ENCODE data around the gene SLX4IP.

Gene SLX4IP

DNA sequence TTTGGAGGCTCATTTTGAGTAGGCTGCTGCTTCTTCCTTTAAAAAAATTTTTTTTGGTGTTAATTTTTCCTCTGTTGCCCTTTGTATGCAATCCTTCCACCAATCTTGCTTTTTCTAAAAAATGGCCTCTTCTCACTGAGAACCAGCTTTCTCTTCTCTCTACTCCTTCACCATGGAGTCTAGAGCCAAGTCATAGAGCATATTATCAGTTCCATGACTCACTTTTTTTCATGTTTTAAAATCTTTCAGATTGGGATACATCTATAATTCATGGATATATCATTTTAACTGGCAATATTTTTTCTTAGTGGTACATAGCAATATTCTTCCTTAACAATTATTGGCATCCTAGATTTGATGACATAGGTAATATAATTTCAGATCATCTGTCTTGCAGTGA is 62.7 kb downstream of the SLX4IP start:
- no peak for DNase-seq (ENCODE audit: low read depth)

DNA sequence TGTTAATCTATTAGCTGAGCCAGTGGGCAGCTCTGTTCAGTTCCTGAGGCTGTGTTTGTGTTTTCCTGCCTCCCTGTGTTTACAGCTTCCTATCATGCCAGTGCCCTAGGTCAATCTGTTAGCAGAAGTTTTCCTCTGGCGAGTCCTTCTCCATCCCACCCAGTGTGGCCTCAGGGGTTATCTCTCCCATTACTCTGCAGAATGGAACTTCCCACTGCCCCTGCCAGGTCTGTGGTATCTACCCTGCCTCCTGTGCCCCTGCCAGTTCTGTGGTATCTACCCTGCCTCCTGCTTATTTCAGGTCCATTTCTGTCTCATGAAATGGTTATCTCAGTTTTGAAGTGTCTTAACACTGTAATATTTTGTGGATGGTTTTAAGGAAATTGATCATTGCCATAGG is 63.1 kb downstream of the SLX4IP start:
- DNase-seq (ENCODE audit: low read depth): no peak

DNA sequence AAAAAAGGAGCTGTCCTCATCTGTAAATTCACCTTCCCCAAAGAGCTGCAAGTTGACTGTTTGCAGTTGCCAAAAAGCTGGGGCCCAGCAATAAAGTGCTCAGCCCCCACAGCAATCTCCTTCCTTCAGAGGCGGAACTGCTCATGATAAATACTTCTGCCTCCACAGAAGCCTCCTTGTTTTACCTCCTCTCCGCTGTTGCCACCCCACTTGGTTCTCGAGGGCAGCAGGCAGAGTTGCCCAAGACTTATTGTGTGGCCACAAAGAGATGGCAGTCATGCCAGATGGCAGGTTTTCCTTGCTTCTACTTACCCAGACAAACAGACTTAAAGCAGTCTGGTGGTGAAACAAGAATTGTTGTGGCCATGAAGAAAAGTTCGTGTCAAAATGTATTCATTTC is 66.3 kb downstream of the SLX4IP start:
- no peak for DNase-seq (ENCODE audit: low read depth)

DNA sequence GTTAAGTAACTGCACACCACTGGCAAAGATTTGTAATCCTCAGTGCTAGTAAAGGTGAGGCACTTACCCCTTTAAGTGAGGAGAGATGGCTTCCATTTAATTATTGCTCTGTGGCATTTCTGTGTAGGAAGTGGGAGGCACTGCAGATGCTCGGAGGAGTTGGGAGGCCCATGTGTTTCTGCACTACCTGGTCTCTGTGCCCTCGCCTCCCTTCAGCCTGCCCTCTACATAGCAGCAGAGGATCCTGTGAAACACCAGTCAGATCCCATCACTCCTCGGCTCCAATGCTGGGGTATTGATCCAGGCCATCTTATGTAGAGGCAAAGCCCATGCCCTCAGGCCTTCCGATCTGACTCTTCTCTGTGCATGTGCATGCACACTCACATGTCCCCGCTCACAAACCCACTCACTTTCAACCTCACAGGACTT is 67.0 kb downstream of the SLX4IP start:
- DNase-seq (ENCODE audit: low read depth): no peak

DNA sequence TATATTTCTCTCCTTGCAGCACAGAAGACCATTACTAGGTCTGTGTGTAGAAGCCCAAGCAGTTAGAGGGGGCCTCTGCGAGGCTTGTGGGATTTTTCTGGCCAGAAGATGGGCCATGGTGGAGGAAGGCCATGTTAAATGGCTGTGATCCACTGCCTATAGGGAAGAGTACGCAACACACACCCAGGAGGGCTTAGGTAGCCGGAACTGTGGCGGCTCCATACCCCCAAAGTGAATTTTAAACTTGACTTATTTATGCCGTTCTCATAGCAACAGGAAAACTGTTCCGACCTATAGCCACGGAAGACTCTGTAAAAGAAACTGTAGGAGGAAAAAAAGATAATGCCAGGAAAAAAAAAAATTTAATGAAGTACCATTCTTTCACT is 69.5 kb downstream of the SLX4IP start:
- no peak for DNase-seq (ENCODE audit: low read depth)

DNA sequence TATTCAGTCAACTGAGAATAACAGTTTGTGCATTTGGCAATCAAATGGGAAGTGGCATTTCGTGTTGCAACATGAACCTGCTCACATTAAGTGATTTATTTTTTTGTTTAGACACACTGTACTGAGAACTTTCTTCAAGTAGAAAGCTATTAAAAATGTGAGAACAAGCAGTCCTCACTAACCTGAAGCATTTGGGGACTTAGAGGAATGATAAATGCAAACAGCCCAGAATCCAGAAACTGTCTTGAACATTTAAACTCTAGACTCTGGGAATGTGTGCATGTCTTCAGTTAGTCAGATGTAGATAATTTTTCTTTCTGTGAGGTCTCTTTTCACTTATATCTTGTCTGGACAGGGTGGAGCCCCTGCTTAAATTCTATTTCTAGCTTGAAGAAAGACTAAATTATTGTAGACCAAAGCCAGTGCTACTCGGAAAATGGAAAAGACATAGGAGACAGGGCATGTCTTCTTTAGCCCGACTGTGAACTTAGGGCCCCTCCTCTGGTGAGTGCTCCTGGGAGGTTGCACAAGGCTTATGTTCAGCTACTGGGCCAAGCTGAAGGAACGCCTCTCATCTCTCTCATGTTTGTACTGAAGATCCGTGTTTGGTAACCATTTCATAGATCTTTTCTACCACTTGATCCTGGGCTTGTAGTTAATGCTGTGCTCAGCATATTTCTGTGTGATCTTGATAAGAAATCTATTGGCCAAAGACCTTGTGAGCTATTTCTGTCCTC is 70.1 kb downstream of the SLX4IP start:
- DNase-seq (ENCODE audit: low read depth): no peak

DNA sequence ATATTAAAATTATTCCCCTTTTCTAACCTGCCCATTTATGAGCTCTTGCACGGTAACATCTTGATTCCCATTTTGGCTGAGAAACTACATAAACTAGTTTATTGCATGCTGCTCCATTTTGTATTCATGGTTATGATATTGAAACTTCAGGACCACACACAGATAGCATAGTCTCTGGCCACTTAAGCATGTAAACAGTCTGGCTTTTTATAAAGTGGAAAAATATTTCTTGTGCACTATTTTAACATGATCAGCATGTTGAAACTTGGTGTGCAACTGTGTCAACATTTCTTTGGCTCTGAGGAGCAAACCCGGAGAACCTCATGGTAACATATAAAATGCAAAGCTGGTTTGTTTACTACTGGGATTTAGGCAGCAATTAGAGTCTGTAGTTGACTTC is 70.7 kb downstream of the SLX4IP start:
- no peak for DNase-seq (ENCODE audit: low read depth)

DNA sequence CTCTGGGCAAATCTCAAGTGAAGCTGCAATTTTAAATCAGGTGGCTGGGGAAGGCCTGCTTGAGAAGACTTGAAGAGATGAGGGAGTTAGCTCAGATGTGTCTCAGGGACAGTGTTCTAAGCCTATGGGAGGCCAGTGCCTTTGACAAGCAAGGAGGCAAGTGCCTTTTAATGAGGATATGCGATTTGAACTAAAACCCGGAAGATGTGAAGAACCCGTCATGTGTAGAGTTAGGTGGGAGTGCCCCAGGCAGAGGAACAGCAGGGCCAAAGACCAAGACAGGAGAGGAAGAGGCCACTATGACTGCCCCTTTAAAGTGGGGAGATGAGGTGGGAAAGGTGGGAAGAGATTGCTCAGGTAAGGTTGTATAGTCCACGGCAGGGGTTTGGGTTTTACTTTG is 71.9 kb downstream of the SLX4IP start:
- DNase-seq (ENCODE audit: low read depth): no peak

DNA sequence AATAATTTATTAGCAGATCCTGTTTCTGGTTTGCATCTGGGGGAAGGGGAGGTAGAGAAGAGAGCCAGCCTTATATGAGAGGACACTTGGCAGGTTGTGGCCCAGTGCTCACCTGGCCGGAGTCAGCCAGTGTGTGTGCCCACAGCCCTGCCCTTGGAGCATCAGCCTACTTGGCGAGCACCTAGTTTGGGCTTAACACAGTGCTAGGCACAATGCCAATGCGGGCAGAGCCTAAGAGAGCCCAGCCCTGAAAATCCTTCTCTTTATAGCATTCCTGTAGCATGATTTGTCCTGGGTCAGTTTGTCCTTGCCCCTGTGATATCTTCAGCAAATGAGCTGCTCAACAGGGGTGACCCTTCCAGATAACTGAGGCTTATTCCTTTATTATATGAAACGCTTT is 73.0 kb downstream of the SLX4IP start:
- no peak for DNase-seq (ENCODE audit: low read depth)

DNA sequence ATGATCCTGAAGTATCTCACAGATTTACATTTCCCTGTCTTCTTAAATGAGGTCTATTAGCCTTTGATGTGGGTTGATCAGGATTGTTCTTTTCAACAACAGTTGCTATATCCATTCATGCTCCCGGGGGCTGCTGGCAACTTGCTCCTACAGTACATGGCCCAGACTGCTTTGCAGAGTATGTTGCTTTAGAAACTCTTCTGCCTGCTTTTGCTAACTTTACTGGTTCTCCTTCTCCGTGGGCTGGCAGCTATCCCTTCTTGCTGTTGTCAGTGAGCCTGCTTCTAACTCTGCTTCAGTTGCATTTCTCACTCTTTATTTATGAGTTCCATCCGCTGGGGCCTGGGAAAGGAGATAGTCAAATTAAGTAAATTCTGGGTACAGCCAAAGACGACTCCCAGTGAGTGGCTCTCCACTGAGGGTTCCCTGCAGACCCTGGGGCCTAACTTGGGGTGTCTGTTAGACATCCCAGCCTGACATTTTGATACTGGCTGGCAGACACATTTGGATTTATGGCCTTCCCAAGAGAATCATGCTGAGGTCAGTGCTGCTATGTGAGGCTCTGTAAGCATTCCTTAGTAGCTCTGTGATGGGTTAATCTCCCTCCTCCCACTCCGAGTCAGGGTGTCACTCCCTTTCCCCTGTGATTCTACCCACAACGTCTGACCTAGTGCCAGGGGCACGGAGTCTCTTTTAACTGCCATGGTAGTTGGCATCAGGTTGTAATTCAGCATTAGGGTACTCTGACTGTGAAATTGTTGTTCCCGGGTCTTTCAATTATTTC is 73.6 kb downstream of the SLX4IP start:
- no peak for DNase-seq (ENCODE audit: low read depth)

DNA sequence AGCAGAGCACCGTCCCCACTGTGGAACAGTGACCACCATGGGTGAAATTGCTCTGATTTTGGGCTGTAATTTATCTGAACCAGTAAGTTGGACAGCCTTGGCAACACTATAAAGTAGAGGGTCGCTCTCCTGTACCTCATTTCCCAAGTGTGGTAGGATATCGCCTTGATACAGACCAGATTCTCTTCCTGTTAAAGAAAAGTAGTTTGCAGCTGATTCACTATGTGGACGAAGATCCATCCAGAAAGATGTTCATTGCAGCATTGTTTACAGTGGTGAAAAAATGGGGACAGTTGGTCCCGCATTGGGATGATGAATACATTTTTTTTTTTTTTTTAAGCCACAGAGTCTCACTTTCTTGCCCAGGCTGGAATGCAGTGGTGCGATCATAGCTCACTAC is 74.3 kb downstream of the SLX4IP start:
- no peak for DNase-seq (ENCODE audit: low read depth)

DNA sequence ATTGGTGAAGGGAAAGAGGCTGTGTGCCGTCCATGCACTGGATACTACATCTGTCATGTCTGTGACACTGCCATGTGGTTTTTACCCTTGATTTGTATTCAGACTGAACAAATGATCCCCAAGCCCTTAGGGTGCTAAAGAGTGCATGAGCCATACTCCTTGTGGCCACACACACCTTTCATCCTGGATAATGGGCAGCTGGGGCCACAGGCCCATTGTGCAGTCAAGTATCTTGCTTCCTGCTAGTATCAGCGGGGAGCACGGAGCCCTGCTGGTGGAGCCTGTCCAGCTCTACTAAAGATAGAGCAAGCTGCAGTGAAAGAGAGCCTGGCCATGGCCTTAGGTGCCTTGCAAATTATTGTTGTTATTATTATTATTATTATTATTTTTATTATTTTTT is 75.1 kb downstream of the SLX4IP start:
- no peak for DNase-seq (ENCODE audit: low read depth)

DNA sequence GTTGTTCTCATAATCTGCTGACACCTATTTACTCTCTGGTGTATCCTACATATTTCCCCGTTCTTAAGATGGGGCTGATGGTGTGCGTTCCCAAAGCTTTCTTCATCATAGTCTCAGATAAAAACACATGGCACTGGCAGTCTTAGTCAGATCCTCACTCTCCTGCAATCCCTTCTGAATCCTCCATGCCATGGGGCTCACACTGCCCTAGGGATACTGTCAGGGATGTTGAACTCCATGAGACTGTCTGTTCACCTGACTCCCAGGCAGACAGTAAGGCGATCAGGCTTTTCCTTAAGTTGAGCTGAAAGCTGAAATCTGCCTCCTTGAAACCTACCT is 76.0 kb downstream of the SLX4IP start:
- no peak for DNase-seq (ENCODE audit: low read depth)

DNA sequence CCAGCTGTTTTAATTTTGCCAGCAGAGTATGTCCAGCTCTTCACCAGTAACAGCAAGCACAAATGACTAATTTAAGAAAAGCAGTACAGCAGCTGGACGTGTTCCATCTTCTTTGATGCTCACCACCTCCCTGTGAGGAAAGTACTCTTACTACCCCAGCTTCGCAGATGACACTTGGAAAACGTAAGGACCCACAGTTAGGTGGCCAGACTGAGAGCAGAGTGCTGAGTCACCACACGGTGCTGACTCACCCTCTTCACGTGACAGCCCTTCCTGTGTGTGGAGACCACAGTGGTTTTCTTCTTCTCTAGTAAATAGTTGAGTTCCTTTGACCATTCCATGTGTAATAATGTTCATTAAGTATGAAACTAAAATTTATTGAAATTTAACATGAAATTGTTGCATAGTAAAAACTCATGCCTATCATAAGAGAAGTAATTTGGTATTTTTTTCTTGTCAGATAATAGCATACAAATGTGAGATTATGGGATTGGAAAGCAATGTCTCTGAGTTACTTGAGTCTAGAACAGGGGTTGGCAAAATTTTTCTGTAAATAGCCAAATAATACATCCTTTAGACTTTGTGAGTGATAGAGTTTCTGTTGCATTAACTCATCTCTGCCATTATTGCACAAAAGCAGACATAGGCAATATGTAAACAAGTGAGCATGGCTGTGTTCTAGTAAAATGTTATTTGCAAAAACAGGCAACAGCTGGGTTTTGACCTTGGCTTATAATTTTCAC is 76.6 kb downstream of the SLX4IP start:
- DNase-seq (ENCODE audit: low read depth): peak; percentile 41

DNA sequence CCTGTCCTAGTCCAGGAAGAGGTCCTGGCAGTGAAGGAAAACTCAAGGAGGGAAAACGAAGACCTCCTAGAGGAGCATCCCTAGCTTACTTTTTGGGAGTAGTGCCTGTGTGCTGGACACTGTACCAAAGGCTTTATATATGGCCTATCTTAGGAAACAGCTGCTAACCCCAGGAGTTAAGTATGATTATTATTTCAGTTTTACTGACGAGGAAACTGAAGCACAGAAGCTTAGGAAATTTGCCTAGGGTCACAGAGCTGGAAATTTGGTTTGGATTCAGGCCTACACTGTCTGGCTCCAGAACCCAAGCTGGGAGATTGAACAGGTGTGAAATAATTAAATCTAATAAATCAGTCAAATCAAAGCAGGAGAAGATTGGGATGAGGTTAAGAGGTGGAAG is 78.0 kb downstream of the SLX4IP start:
- no peak for DNase-seq (ENCODE audit: low read depth)

DNA sequence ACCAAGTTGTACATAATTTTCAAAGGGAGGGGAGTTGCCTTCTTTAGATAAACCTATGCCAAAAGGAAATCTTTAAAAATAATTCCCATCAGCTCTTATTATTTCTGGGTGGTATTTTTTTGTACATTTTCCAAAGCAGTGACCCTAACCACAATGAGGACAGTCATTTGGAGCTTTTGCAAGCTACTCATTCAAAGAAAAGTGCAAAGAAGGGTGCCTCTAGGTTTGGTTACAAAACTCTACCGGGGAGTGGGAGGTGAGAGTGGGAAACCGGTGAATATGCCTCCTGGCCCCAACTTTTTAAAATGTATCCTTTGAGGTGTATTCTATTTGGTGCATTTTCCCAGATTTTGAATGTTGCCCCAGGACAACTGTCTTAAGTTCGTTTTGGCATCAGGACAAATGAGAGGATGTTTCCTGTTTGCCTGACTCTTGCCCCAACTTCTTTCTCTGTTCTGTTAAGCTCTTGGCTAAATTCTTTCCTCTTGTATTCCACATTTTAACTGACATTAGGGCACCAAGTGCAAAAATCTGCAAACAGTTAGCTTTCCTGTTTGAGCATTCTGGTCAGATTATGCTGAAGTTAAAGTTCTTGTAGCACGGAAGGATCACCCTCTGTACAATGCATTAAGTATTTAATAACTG is 78.9 kb downstream of the SLX4IP start:
- DNase-seq (ENCODE audit: low read depth): no peak

DNA sequence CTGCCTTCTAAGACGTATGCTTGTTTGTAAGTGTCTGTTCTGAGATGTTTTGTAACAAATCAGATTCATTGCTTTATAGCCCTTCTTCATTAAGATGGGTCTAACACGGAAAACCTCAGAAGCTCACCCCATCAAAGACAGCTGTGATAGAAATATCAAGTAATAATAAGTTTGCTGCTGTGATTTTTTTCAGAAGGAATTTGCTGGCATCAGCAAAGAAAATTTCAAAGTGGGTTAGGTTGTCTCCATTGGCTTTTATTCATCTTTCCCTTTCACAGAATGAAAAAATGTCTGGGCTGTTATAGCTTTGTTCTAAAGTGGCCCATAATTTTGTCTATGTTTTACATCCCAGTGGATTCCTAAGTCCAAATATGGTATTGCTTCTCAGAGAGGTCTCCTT is 81.4 kb downstream of the SLX4IP start:
- DNase-seq (ENCODE audit: low read depth): no peak

DNA sequence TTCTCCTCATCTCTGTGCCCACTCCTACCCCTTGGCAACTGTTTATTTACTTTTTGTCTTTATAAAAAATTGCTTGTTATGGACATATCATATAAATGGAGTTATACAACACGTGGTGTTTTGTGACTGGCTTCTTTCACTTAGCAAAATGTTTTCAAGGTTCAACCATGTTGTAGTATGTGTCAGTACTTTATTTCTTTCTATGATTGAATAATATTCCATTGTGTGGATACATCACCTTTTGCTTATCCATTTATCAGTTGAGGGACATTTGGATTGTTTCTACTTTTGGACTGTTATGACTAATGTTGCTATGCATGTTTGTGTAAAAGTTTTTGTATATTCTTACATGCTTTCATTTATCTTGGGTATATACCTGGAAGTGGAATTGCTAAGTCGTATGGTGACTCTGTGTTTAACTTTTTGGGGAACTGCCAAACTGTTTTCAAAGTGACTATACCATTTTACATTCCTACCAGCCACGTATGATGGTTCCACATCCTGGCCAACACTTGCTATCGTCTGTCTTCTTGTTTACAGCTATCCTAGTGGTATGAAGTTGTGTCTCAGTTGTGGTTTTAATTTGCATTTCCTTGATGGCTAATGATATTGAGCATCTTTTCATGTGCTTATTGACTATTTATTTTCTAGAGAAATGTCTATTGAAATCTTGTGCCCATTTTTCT is 84.4 kb downstream of the SLX4IP start:
- no peak for DNase-seq (ENCODE audit: low read depth)

DNA sequence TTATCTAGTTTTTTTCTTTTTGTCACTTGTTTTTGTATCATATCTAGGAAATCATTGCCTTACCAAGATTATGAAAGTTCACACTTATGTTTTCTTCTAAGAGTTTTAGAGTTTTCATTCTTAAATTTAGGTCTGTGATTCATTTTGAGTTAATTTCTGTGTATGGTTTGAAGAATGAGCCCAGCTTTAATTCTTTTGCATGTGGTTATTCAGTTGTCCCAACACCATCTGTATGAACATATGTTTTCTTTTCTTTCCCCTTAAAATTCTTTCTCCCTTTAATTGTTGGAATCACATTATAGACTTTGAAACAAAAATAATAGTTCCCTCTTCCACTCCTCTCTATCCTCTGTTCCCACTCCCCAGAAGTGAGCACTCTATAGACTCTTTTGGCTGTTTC is 85.4 kb downstream of the SLX4IP start:
- no peak for DNase-seq (ENCODE audit: low read depth)

DNA sequence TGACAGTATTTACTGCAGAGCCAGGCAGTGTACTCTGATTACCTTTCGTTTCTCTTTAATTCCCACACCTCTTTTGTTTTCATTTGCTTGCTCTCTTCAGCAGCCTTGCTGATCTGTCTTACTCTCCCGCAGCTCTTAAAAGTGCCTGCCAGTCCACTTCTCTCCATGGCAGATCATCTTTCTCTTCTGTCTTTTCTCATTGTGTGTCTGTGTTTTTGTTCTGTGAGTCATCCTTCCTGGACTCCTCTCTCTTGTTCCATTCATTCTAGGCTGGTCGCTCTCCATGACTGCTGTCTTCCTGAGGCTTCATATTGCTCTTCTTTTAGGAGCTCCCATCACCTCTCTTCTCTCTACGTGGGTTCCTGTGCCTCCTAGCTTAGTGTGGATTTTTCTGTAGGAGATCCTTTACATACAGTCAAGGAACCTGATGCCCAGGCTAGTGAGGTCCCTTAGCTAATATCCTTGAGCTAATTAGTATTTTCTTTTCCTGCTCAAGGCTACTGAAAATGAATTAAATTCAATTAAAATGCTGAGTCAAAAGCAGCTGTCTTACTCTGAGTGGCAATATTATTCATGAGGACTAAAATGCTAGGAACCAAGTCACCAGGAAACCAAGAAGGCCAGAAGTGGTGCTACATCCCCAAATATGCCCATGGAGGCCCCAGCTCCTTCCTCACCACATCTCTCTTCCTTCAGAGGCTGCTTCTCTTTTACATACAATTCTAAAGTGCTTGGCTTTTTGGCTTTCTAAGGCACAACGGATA is 86.1 kb downstream of the SLX4IP start:
- no peak for DNase-seq (ENCODE audit: low read depth)

DNA sequence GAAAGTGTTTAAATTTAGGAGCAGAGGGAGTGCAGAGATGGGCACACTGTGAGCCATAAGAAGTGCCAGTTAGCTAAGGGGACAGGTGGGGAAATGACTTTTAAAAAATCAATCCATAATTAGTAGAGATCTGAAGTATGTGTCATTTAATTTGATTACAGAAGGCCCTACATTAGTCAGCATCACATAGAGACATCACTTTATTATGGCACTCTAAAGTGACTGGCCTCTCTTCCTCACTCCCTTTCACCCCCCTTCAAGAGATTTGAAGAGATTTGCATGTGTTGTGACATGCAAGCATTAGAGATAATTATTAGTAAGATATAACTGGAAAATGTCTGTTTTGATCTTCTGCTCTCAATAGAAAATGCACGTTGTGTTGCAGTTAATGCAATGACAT is 86.7 kb downstream of the SLX4IP start:
- DNase-seq (ENCODE audit: low read depth): no peak
